HepG2 (cell line): ENCODE results near the gene OR7D2.

ENCODE experiments used
- EP300 ChIP-seq, 3 experiments: sonication (generic) in 1 of 3; formaldehyde crosslinking in 1 of 3; IDR thresholded peaks; 2 replicates each; pipeline versions ENCODE4 v1.5.1 to v1.6.1; 2011 to 2020; ENCODE audit warnings: low read depth in 2 of 3, low read length in 2 of 3, borderline replicate concordance in 1 of 3, improper control_type of control experiment in 1 of 3, mild to moderate bottlenecking in 1 of 3, missing genetic modification reagents in 1 of 3, moderate library complexity in 1 of 3
- HOXD1 ChIP-seq: sonication (generic); formaldehyde crosslinking; IDR thresholded peaks from 2 replicates; pipeline ENCODE4 v1.5.0; 2020; ENCODE audit warnings: missing genetic modification reagents
- KLF6 ChIP-seq: IDR thresholded peaks from 2 replicates; pipeline ENCODE4 v1.8.0; 2016; ENCODE audit warnings: missing biosample characterization, missing genetic modification reagents
- POLR2A ChIP-seq, 2 experiments: IDR thresholded peaks; 2 replicates each; pipeline ENCODE4 v1.6.1; 2011; ENCODE audit warnings: low read depth in 2 of 2, low read length in 2 of 2, mild to moderate bottlenecking in 1 of 2, moderate library complexity in 1 of 2; ENCODE audit not compliant: insufficient read depth in 1 of 2
- TARDBP ChIP-seq: sonication (generic); formaldehyde crosslinking; IDR thresholded peaks from 2 replicates; pipeline ENCODE4 v1.8.0; 2022; ENCODE audit warnings: mild to moderate bottlenecking, missing genetic modification reagents
- ZNF274 ChIP-seq: sonication (generic); formaldehyde crosslinking; IDR thresholded peaks from 2 replicates; pipeline ENCODE4 v1.5.1; 2020; ENCODE audit warnings: mild to moderate bottlenecking, missing genetic modification reagents
- TF ChIP-seq, protein P1 (sequence below): sonication (generic); formaldehyde crosslinking; IDR thresholded peaks from 2 replicates; pipeline ENCODE4 v1.8.0; 2022; ENCODE audit warnings: missing genetic modification reagents, low read depth, mild to moderate bottlenecking, borderline replicate concordance
- TF ChIP-seq, protein P2 (sequence below): sonication (generic); formaldehyde crosslinking; IDR thresholded peaks from 2 replicates; pipeline ENCODE4 v1.5.0; 2020; ENCODE audit warnings: mild to moderate bottlenecking, missing genetic modification reagents, moderate library complexity

DNA sequence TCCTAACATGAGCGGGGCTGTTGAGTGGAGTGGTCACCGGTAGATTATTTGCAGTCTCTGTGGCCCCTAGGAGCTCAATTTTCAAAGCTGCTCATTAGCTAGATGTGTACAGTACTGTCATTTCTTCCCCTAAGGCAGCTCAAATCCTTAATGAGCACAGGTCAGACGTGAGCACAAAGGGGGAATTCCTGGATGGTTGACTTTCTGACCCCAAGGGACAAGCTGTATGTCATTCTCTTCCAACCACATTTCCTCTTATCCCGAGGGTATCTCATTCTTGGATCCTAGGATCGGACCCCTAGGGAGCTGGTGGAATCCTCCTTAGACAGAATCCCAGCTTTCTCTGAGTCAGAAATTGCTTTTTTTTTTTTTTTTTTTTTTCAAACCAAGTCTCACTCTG lies 46.4 kb upstream of the OR7D2 start:
- TF ChIP-seq EP300 (IDR thresholded peaks at IDR 0.05; ENCODE audit: low read depth in 2 of 2, low read length in 2 of 2), result no peak
- TF ChIP-seq EP300 (CRISPR knock-in tag; IDR thresholded peaks at IDR 0.05; ENCODE audit: borderline replicate concordance), result no peak
- TF ChIP-seq ZNF274 (CRISPR knock-in tag), result no peak
- TF ChIP-seq, protein P1, sequence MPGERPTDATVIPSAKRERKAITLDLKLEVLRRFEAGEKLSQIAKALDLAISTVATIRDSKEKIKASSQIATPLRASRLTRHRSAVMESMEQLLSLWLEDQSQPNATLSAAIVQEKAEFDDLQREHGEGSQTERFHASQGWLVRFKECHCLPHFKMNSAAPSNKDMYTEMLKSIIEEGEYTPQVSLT (CRISPR knock-in tag), result no peak
- TF ChIP-seq, protein P2, sequence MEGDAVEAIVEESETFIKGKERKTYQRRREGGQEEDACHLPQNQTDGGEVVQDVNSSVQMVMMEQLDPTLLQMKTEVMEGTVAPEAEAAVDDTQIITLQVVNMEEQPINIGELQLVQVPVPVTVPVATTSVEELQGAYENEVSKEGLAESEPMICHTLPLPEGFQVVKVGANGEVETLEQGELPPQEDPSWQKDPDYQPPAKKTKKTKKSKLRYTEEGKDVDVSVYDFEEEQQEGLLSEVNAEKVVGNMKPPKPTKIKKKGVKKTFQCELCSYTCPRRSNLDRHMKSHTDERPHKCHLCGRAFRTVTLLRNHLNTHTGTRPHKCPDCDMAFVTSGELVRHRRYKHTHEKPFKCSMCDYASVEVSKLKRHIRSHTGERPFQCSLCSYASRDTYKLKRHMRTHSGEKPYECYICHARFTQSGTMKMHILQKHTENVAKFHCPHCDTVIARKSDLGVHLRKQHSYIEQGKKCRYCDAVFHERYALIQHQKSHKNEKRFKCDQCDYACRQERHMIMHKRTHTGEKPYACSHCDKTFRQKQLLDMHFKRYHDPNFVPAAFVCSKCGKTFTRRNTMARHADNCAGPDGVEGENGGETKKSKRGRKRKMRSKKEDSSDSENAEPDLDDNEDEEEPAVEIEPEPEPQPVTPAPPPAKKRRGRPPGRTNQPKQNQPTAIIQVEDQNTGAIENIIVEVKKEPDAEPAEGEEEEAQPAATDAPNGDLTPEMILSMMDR (CRISPR knock-in tag), result no peak
- no peak for TF ChIP-seq HOXD1 (CRISPR knock-in tag)
- TF ChIP-seq TARDBP, result no peak
- TF ChIP-seq POLR2A (IDR thresholded peaks at IDR 0.05; ENCODE audit: insufficient read depth in 1 of 2, low read depth in 2 of 2, low read length in 2 of 2), result no peak
- TF ChIP-seq KLF6 (CRISPR knock-in tag), result no peak
